Stimulated activated naive CD4-positive, alpha-beta T cell (primary cell): Measurements from ENCODE around the gene LIPK.

Source experiments
- DNase-seq, 6 experiments: peaks; one replicate each; lab custom pipeline; 2025; lab: John Stamatoyannopoulos, UW

Gene LIPK

GRCh38 chr10:88786032-88786770, 80.2 kb downstream of the LIPK start:
- no peak for DNase-seq

GRCh38 chr10:88787463-88787862, 81.4 kb downstream of the LIPK start:
- DNase-seq = no peak

GRCh38 chr10:88788924-88789323, 82.9 kb downstream of the LIPK start:
- no peak for DNase-seq

GRCh38 chr10:88791924-88792323, 85.9 kb downstream of the LIPK start:
- DNase-seq = no peak

- DNase-seq = no peak
Measured at GRCh38 chr10:88792661-88793060, 86.6 kb downstream of the LIPK start.

GRCh38 chr10:88793712-88794299, 87.8 kb downstream of the LIPK start:
- DNase-seq = no peak

- DNase-seq = no peak
Measured at GRCh38 chr10:88794731-88795130, 88.7 kb downstream of the LIPK start.

- DNase-seq = no peak
Measured at GRCh38 chr10:88800152-88801125, 94.4 kb downstream of the LIPK start.
